GM21515 (cell line): ENCODE results near the gene SCARF2.
A peak's percentile ranks its signal among the peaks of the same experiment; 100 is the strongest.
"Not testable (repeated sequence)": the region's sequence is repeated elsewhere in the genome, so short reads cannot be mapped to it uniquely, and the experiment has no call there.

ENCODE experiments used
- ATAC-seq: cut with Tn5 transposase; IDR thresholded peaks from one replicate; pipeline ENCODE4 v1.9.1; 2021; ENCODE audit not compliant: unreplicated experiment

SCARF2 gene

GRCh38 chr22:20395181-20395906, 42.3 kb downstream of the SCARF2 start:
- no peak for ATAC-seq

- ATAC-seq = peak; percentile 69
Measured at GRCh38 chr22:20393705-20394476, 43.7 kb downstream of the SCARF2 start, which contains the start of gene ZNF74. ZNF74 (plus strand) TSS chr22:20394151; CDS start chr22:20394629, 478 bp downstream.

GRCh38 chr22:20392983-20393704, 44.5 kb downstream of the SCARF2 start:
- no peak for ATAC-seq

GRCh38 chr22:20392365-20392881, 45.2 kb downstream of the SCARF2 start:
- not testable (repeated sequence) for ATAC-seq

- no peak for ATAC-seq
Measured at GRCh38 chr22:20391222-20391621, 46.4 kb downstream of the SCARF2 start.

- ATAC-seq = no peak
Measured at GRCh38 chr22:20390394-20390907, 47.2 kb downstream of the SCARF2 start.

GRCh38 chr22:20389288-20389687, 48.3 kb downstream of the SCARF2 start:
- ATAC-seq = no peak

GRCh38 chr22:20388200-20388599, 49.4 kb downstream of the SCARF2 start:
- ATAC-seq = no peak

GRCh38 chr22:20386972-20387371, 50.7 kb downstream of the SCARF2 start:
- ATAC-seq = no peak

GRCh38 chr22:20386336-20386735, 51.3 kb downstream of the SCARF2 start:
- no peak for ATAC-seq

- no peak for ATAC-seq
Measured at GRCh38 chr22:20384865-20385264, 52.8 kb downstream of the SCARF2 start.

GRCh38 chr22:20384171-20384570, 53.5 kb downstream of the SCARF2 start:
- ATAC-seq = no peak

- no peak for ATAC-seq
Measured at GRCh38 chr22:20383538-20383937, 54.1 kb downstream of the SCARF2 start.

- ATAC-seq = no peak
Measured at GRCh38 chr22:20380486-20380885, 57.1 kb downstream of the SCARF2 start.

- ATAC-seq = not testable (repeated sequence)
Measured at GRCh38 chr22:20378684-20379083, 58.9 kb downstream of the SCARF2 start.

- ATAC-seq = no peak
Measured at GRCh38 chr22:20378110-20378509, 59.5 kb downstream of the SCARF2 start.

GRCh38 chr22:20376983-20377382, 60.6 kb downstream of the SCARF2 start:
- ATAC-seq = not testable (repeated sequence)

GRCh38 chr22:20376281-20376680, 61.3 kb downstream of the SCARF2 start:
- ATAC-seq = not testable (repeated sequence)
